Ishikawa (cell line): ENCODE results near the gene SCN8A.

Experiments used
- CREB1 ChIP-seq: IDR thresholded peaks from 2 replicates; pipeline ENCODE4 v1.6.1; 2012; ENCODE audit warnings: low read depth
- EP300 ChIP-seq: IDR thresholded peaks from 2 replicates; pipeline ENCODE4 v1.6.1; 2012; ENCODE audit warnings: borderline replicate concordance
- FOXM1 ChIP-seq: IDR thresholded peaks from 2 replicates; pipeline ENCODE4 v1.6.1; 2012; ENCODE audit warnings: low read depth, borderline replicate concordance
- RAD21 ChIP-seq: IDR thresholded peaks from 2 replicates; pipeline ENCODE4 v1.6.1; 2012; ENCODE audit warnings: low read depth
- TCF12 ChIP-seq: IDR thresholded peaks from 2 replicates; pipeline ENCODE4 v1.6.1; 2012; ENCODE audit warnings: low read depth
- TEAD4 ChIP-seq: IDR thresholded peaks from 2 replicates; pipeline ENCODE4 v1.6.1; 2012
- YY1 ChIP-seq: IDR thresholded peaks from 2 replicates; pipeline ENCODE4 v1.6.1; 2012; ENCODE audit warnings: low read depth
- TF ChIP-seq, protein P1 (sequence below): IDR thresholded peaks from 2 replicates; pipeline ENCODE4 v1.6.1; 2012; ENCODE audit warnings: low read depth, mild to moderate bottlenecking

DNA sequence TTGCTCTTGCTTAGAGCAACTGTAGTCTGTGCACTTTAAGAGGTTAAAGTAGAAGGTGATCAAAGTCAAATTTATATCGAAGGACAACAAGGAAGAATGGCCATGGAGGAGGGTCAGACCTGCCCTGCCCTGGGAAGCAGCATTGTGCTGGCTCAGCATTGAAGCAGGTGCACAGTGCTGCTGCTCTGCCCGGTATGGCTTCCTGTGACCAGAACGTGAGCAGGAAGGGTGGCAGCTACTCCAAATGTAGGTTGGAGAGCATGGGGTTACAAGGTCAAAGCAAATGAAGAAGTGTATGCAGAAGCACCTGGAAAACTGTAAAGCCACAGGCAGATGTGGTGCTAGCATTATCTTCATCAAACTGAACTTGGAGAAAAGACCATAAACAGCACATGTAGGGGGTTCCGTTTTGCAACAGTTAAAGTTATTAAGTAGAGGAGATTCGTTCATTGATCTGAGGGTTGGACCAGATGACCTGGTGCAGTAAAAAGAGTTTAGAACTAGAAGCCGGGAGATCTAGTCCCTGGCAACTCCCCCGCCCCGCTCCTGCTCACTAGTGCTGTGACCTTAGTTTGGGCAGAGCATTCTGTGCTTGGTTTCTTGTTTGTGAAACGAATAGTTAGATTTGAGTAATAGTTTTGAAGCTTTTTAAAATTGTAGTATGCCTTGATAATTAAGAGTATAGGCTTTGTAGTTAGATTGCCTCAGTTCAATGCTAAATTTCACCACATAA, 84.2 kb downstream of the SCN8A start:
- no peak for TF ChIP-seq CREB1
- TF ChIP-seq TEAD4, result no peak
- no peak for TF ChIP-seq RAD21
- no peak for TF ChIP-seq EP300
- TF ChIP-seq, protein P1, sequence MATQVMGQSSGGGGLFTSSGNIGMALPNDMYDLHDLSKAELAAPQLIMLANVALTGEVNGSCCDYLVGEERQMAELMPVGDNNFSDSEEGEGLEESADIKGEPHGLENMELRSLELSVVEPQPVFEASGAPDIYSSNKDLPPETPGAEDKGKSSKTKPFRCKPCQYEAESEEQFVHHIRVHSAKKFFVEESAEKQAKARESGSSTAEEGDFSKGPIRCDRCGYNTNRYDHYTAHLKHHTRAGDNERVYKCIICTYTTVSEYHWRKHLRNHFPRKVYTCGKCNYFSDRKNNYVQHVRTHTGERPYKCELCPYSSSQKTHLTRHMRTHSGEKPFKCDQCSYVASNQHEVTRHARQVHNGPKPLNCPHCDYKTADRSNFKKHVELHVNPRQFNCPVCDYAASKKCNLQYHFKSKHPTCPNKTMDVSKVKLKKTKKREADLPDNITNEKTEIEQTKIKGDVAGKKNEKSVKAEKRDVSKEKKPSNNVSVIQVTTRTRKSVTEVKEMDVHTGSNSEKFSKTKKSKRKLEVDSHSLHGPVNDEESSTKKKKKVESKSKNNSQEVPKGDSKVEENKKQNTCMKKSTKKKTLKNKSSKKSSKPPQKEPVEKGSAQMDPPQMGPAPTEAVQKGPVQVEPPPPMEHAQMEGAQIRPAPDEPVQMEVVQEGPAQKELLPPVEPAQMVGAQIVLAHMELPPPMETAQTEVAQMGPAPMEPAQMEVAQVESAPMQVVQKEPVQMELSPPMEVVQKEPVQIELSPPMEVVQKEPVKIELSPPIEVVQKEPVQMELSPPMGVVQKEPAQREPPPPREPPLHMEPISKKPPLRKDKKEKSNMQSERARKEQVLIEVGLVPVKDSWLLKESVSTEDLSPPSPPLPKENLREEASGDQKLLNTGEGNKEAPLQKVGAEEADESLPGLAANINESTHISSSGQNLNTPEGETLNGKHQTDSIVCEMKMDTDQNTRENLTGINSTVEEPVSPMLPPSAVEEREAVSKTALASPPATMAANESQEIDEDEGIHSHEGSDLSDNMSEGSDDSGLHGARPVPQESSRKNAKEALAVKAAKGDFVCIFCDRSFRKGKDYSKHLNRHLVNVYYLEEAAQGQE, result no peak
- no peak for TF ChIP-seq FOXM1
- TF ChIP-seq TCF12, result no peak
- TF ChIP-seq YY1, result no peak
